Fibroblast of lung (primary cell): ENCODE data around the gene FSD1. TPM values are rescaled to one million over a fixed set of nuclear protein-coding genes. Genes with fewer than 3 reads are reported as not detected.

Experiments used
- DNase-seq, 2 donors: peaks; one replicate each; pipeline versions ENCODE4 v3.0.0 to v3.0.0-alpha.2; 2010; ENCODE audit warnings: low read depth in 2 of 2
- H2AFZ ChIP-seq: 2 replicates; pipeline ENCODE4 v1.5.1; 2012; ENCODE audit warnings: low read length, control low read depth, inconsistent platforms
- H3K27ac ChIP-seq: 2 replicates; pipeline ENCODE4 v1.5.1; 2011; ENCODE audit warnings: low read length, control low read depth; ENCODE audit not compliant: insufficient read depth
- H3K27me3 ChIP-seq: 2 replicates; pipeline ENCODE4 v1.5.1; 2011; ENCODE audit warnings: mild to moderate bottlenecking, low read length; ENCODE audit not compliant: control insufficient read depth, insufficient read depth
- H3K36me3 ChIP-seq: 2 replicates; pipeline ENCODE4 v1.5.1; 2011; ENCODE audit warnings: low read length; ENCODE audit not compliant: control insufficient read depth, insufficient read depth
- H3K4me1 ChIP-seq: 2 replicates; pipeline ENCODE4 v1.5.1; 2011; ENCODE audit warnings: low read length; ENCODE audit not compliant: control insufficient read depth, insufficient read depth; ENCODE audit errors: extremely low read depth
- H3K4me2 ChIP-seq: 2 replicates; pipeline ENCODE4 v1.5.1; 2011; ENCODE audit warnings: low read length, control low read depth; ENCODE audit not compliant: insufficient read depth; ENCODE audit errors: extremely low read depth
- H3K4me3 ChIP-seq, 4 experiments: fragments of 200-600 bp in 1 of 4; sonication (generic) in 1 of 4; replicated peaks in 1 of 4; 2 replicates each; pipeline ENCODE4 v1.5.1; 2011 to 2016; ENCODE audit warnings: low read length in 4 of 4, low read depth in 3 of 4, mild to moderate bottlenecking in 3 of 4, control low read depth in 2 of 4, inconsistent platforms in 1 of 4, mixed read lengths in 1 of 4; ENCODE audit not compliant: insufficient read depth in 1 of 4; ENCODE audit errors: control extremely low read depth in 1 of 4
- H3K79me2 ChIP-seq: 2 replicates; pipeline ENCODE4 v1.5.1; 2012; ENCODE audit warnings: mild to moderate bottlenecking, low read length, inconsistent platforms; ENCODE audit not compliant: control insufficient read depth, insufficient read depth
- H3K9ac ChIP-seq: 2 replicates; pipeline ENCODE4 v1.5.1; 2011; ENCODE audit warnings: mild to moderate bottlenecking, low read length, control low read depth; ENCODE audit not compliant: insufficient read depth
- H3K9me3 ChIP-seq: 2 replicates; pipeline ENCODE4 v1.5.1; 2012; ENCODE audit warnings: low read depth, low read length; ENCODE audit not compliant: control insufficient read depth, insufficient read depth
- H4K20me1 ChIP-seq: 2 replicates; pipeline ENCODE4 v1.5.1; 2011; ENCODE audit warnings: low read length; ENCODE audit not compliant: control insufficient read depth, insufficient read depth; ENCODE audit errors: extremely low read depth
- EZH2 ChIP-seq: IDR thresholded peaks from 2 replicates; pipeline ENCODE4 v1.5.1; 2012; ENCODE audit warnings: low read length, control low read depth, mild to moderate bottlenecking; ENCODE audit errors: missing control alignments
- polyA plus RNA-seq, 2 donors: library from polyadenylated mRNA; depleted of rRNA in 1 of 2; stranded (reverse) in 1 of 2; unstranded in 1 of 2; fragments of >200 nt; gene quantifications; 2 replicates each; pipeline ENCODE4 v1.2.1, GENCODE V29; 2011 to 2012; ENCODE audit warnings: missing spikeins in 1 of 2
- total RNA-seq: library from RNA; depleted of rRNA; stranded (reverse); fragments of >200 nt; gene quantifications from 2 replicates; pipeline ENCODE4 v1.2.1, GENCODE V29; 2014
- TF ChIP-seq, protein P1 (sequence below), 2 donors: IDR thresholded peaks in 1 of 2; conservative IDR thresholded peaks in 1 of 2; 1 replicate in 1 of 2; 2 replicates in 1 of 2; pipeline ENCODE4 v1.5.1; 2011 to 2012; ENCODE audit warnings: low read length in 2 of 2, control low read depth in 1 of 2, inconsistent platforms in 1 of 2, low read depth in 1 of 2, mild to moderate bottlenecking in 1 of 2

The FSD1 gene
- total and polyA plus RNA-seq, 2 donors (not counting 1 experiment from before 2014, with no cell fraction given) = 4.6 to 10.1 TPM

DNA sequence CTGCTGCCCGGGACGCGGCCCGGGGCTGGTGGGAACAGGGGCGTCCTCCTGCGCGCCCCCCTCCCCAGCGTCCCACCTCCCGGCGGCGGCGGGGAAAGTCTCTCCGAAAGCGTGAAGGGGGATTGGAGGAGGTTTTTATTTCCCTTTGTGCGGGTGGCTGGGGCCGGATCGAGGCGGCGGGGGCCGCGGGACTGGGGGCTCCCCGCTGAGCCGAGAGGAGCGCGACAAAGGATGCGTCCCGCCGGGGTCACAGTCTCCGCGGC, 25.2 kb upstream of the FSD1 start:
- Histone ChIP-seq H3K79me2 (no peaks in the 10 kb centered on the region), H3K27ac (no peak overlapping the region), H3K9me3 (no peaks in the 10 kb centered on the region), H4K20me1 (no peaks in the 10 kb centered on the region), H3K4me3 (no peak overlapping the region), H3K4me2 (no peak overlapping the region), H3K36me3 (no peaks in the 10 kb centered on the region), H2AFZ (no peak overlapping the region), H3K4me1 (no peaks in the 10 kb centered on the region), H3K27me3 (peaks cover 19% of the 10 kb centered on the region), H3K9ac (no peak overlapping the region)
- no peak for DNase-seq
- TF ChIP-seq, protein P1, sequence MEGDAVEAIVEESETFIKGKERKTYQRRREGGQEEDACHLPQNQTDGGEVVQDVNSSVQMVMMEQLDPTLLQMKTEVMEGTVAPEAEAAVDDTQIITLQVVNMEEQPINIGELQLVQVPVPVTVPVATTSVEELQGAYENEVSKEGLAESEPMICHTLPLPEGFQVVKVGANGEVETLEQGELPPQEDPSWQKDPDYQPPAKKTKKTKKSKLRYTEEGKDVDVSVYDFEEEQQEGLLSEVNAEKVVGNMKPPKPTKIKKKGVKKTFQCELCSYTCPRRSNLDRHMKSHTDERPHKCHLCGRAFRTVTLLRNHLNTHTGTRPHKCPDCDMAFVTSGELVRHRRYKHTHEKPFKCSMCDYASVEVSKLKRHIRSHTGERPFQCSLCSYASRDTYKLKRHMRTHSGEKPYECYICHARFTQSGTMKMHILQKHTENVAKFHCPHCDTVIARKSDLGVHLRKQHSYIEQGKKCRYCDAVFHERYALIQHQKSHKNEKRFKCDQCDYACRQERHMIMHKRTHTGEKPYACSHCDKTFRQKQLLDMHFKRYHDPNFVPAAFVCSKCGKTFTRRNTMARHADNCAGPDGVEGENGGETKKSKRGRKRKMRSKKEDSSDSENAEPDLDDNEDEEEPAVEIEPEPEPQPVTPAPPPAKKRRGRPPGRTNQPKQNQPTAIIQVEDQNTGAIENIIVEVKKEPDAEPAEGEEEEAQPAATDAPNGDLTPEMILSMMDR (conservative IDR thresholded peaks at IDR 0.05 in 1 of 2, IDR thresholded peaks at IDR 0.05 in 1 of 2; ENCODE audit: low read depth in 1 of 2, low read length in 2 of 2) = no peak
- TF ChIP-seq EZH2 = no peak

- no peaks in the 10 kb centered on the region for H3K79me2 ChIP-seq
- H2AFZ ChIP-seq = no peak overlapping the region
- H3K4me3 ChIP-seq = no peak overlapping the region
- H3K27me3 ChIP-seq = peaks cover 19% of the 10 kb centered on the region
- no peaks in the 10 kb centered on the region for H3K36me3 ChIP-seq
- no peak overlapping the region for H3K27ac ChIP-seq
- H3K9me3 ChIP-seq = no peaks in the 10 kb centered on the region
- H4K20me1 ChIP-seq = no peaks in the 10 kb centered on the region
- H3K4me2 ChIP-seq = no peak overlapping the region
- H3K9ac ChIP-seq = no peak overlapping the region
- no peak for DNase-seq
- H3K4me1 ChIP-seq = no peaks in the 10 kb centered on the region
- TF ChIP-seq EZH2 = no peak
- TF ChIP-seq, protein P1 (conservative IDR thresholded peaks at IDR 0.05 in 1 of 2, IDR thresholded peaks at IDR 0.05 in 1 of 2; ENCODE audit: low read depth in 1 of 2, low read length in 2 of 2) = no peak
Observed at GRCh38 chr19:4279530-4280422, 24.6 kb upstream of the FSD1 start.

- Histone ChIP-seq H3K4me1 (no peaks in the 10 kb centered on the region), H3K4me3 (no peak overlapping the region), H2AFZ (no peak overlapping the region), H3K9ac (no peak overlapping the region), H3K27ac (no peak overlapping the region), H3K4me2 (no peak overlapping the region), H4K20me1 (no peaks in the 10 kb centered on the region), H3K9me3 (no peaks in the 10 kb centered on the region), H3K36me3 (no peaks in the 10 kb centered on the region), H3K27me3 (peaks cover 10% of the 10 kb centered on the region), H3K79me2 (no peaks in the 10 kb centered on the region)
- TF ChIP-seq, protein P1 (conservative IDR thresholded peaks at IDR 0.05 in 1 of 2, IDR thresholded peaks at IDR 0.05 in 1 of 2; ENCODE audit: low read depth in 1 of 2, low read length in 2 of 2) = no peak
- TF ChIP-seq EZH2 = no peak
- DNase-seq = no peak
Observed at GRCh38 chr19:4284176-4284958, 20.0 kb upstream of the FSD1 start.
